Neural cell (in vitro differentiated cells): ENCODE data around the gene KIF27. TPM values are rescaled to one million over a fixed set of nuclear protein-coding genes. Genes with fewer than 3 reads are reported as not detected.
"Not testable (repeated sequence)": the region's sequence is repeated elsewhere in the genome, so short reads cannot be mapped to it uniquely, and the experiment has no call there.

Source experiments
- H2AFZ ChIP-seq: fragments of 200-600, 300-800 bp; sonication (generic), shearing (Covaris generic); 2 replicates; pipeline ENCODE4 v1.6.0; 2014; ENCODE audit warnings: low read depth, mild to moderate bottlenecking, antibody characterized with exemption, low read length, moderate library complexity
- H3F3A ChIP-seq: fragments of 200-600 bp; shearing (Covaris generic); 2 replicates; pipeline ENCODE4 v1.6.1; 2016; ENCODE audit warnings: mild to moderate bottlenecking, moderate library complexity, mixed read lengths, antibody characterized with exemption, low read length; ENCODE audit not compliant: insufficient read depth, poor library complexity, severe bottlenecking
- H3K27ac ChIP-seq: fragments of 200-600, 300-800 bp; sonication (generic), shearing (Covaris generic); 2 replicates; pipeline ENCODE4 v1.5.1; 2014; ENCODE audit warnings: mild to moderate bottlenecking, low read length, moderate library complexity
- H3K27me3 ChIP-seq: fragments of 300-800, 200-600 bp; sonication (generic), shearing (Covaris generic); 2 replicates; pipeline ENCODE4 v1.6.0; 2014; ENCODE audit warnings: mild to moderate bottlenecking, low read depth, low read length, moderate library complexity; ENCODE audit not compliant: insufficient read depth
- H3K36me3 ChIP-seq: fragments of 300-800, 200-600 bp; sonication (generic), shearing (Covaris generic); 2 replicates; pipeline ENCODE4 v1.5.1; 2014; ENCODE audit warnings: mild to moderate bottlenecking, antibody characterized with exemption, low read length, moderate library complexity; ENCODE audit not compliant: insufficient read depth
- H3K4me2 ChIP-seq: fragments of 300-800, 200-600 bp; sonication (generic), shearing (Covaris generic); 2 replicates; pipeline ENCODE4 v1.6.0; 2014; ENCODE audit warnings: mild to moderate bottlenecking, low read length
- H3K4me3 ChIP-seq: fragments of 300-800, 200-600 bp; sonication (generic), shearing (Covaris generic); 2 replicates; pipeline ENCODE4 v1.5.1; 2014; ENCODE audit warnings: mild to moderate bottlenecking, low read length, moderate library complexity
- H3K79me2 ChIP-seq: fragments of 200-600 bp; shearing (Covaris generic); replicated peaks from 2 replicates; pipeline ENCODE4 v1.6.0; 2014; ENCODE audit warnings: mild to moderate bottlenecking, low read length, moderate library complexity; ENCODE audit not compliant: insufficient read depth
- H3K9ac ChIP-seq: fragments of 300-800, 200-600 bp; sonication (generic), shearing (Covaris generic); 2 replicates; pipeline ENCODE4 v1.6.1; 2016; ENCODE audit warnings: mild to moderate bottlenecking, low read length, mixed read lengths
- H3K9me2 ChIP-seq: fragments of 200-600 bp; shearing (Covaris generic); 2 replicates; pipeline ENCODE4 v1.6.1; 2016; ENCODE audit warnings: mild to moderate bottlenecking, low read length, mixed read lengths; ENCODE audit not compliant: insufficient read depth
- H3K9me3 ChIP-seq: fragments of 200-600, 300-800 bp; sonication (generic), shearing (Covaris generic); 2 replicates; pipeline ENCODE4 v1.6.1; 2016; ENCODE audit warnings: mild to moderate bottlenecking, mixed run types, low read length, moderate library complexity, mixed read lengths
- H4K20me1 ChIP-seq: fragments of 200-600 bp; shearing (Covaris generic); 2 replicates; pipeline ENCODE4 v1.6.1; 2016; ENCODE audit warnings: mild to moderate bottlenecking, mixed run types; ENCODE audit not compliant: insufficient read depth
- POLR2AphosphoS5 ChIP-seq: IDR thresholded peaks from 2 replicates; pipeline ENCODE4 v1.6.1; 2012
- polyA plus RNA-seq: library from polyadenylated mRNA; depleted of rRNA; stranded (reverse); fragments of >200 nt; gene quantifications from 2 replicates; pipeline ENCODE4 v1.2.3, GENCODE V29; 2014
- TF ChIP-seq, protein P1 (sequence below): fragments of 450-650 bp; IDR thresholded peaks from 2 replicates; pipeline ENCODE4 v1.5.1; 2014; ENCODE audit warnings: antibody characterized with exemption, mild to moderate bottlenecking, moderate library complexity; ENCODE audit not compliant: poor library complexity, severe bottlenecking

The KIF27 gene
- polyA plus RNA-seq, 1 donor from 2014 or later = 7.1 TPM

GRCh38 chr9:83824986-83825623 is 96.1 kb downstream of the KIF27 start:
- H3K9me3 ChIP-seq, H3K27me3 ChIP-seq, H3K79me2 ChIP-seq, H3K27ac ChIP-seq, H3K4me3 ChIP-seq, H2AFZ ChIP-seq, H3K4me2 ChIP-seq, H3K9ac ChIP-seq, H3K9me2 ChIP-seq, H3F3A ChIP-seq, H3K36me3 ChIP-seq, H4K20me1 ChIP-seq: not testable (repeated sequence)

GRCh38 chr9:83817356-83818278 is 103.6 kb downstream of the KIF27 start, which contains the start of gene GKAP1:
GKAP1 (minus strand) TSS chr9:83817769; CDS start chr9:83806517, 11,252 bp downstream.
- peak within 1 kb of the TSS; percentile 65 for H3K4me3 ChIP-seq

GRCh38 chr9:83817011-83817355 is 104.2 kb downstream of the KIF27 start:
- not testable (repeated sequence) for H3K27ac ChIP-seq, H3K36me3 ChIP-seq, H3K27me3 ChIP-seq, H3K9me2 ChIP-seq, H3K9me3 ChIP-seq, H3F3A ChIP-seq, H2AFZ ChIP-seq, H3K79me2 ChIP-seq, H4K20me1 ChIP-seq
- Histone ChIP-seq H3K4me3 (peak overlapping the region; percentile 65), H3K4me2 (peak overlapping the region; percentile 28), H3K9ac (peak overlapping the region; percentile 63)

More at GRCh38 chr9:83817356-83818278, 103.6 kb downstream of the KIF27 start, which contains the start of gene GKAP1:
- H2AFZ ChIP-seq, H3K9me3 ChIP-seq, H3K79me2 ChIP-seq, H3K27ac ChIP-seq, H3K36me3 ChIP-seq, H3F3A ChIP-seq, H3K9me2 ChIP-seq, H4K20me1 ChIP-seq, H3K27me3 ChIP-seq: not testable (repeated sequence)
- peak; percentile 63 for TF ChIP-seq POLR2AphosphoS5
- TF ChIP-seq, protein P1, sequence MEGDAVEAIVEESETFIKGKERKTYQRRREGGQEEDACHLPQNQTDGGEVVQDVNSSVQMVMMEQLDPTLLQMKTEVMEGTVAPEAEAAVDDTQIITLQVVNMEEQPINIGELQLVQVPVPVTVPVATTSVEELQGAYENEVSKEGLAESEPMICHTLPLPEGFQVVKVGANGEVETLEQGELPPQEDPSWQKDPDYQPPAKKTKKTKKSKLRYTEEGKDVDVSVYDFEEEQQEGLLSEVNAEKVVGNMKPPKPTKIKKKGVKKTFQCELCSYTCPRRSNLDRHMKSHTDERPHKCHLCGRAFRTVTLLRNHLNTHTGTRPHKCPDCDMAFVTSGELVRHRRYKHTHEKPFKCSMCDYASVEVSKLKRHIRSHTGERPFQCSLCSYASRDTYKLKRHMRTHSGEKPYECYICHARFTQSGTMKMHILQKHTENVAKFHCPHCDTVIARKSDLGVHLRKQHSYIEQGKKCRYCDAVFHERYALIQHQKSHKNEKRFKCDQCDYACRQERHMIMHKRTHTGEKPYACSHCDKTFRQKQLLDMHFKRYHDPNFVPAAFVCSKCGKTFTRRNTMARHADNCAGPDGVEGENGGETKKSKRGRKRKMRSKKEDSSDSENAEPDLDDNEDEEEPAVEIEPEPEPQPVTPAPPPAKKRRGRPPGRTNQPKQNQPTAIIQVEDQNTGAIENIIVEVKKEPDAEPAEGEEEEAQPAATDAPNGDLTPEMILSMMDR = peak; percentile 23
- H3K9ac ChIP-seq = peak within 1 kb of the TSS; percentile 63
- peak within 1 kb of the TSS; percentile 28 for H3K4me2 ChIP-seq

DNA sequence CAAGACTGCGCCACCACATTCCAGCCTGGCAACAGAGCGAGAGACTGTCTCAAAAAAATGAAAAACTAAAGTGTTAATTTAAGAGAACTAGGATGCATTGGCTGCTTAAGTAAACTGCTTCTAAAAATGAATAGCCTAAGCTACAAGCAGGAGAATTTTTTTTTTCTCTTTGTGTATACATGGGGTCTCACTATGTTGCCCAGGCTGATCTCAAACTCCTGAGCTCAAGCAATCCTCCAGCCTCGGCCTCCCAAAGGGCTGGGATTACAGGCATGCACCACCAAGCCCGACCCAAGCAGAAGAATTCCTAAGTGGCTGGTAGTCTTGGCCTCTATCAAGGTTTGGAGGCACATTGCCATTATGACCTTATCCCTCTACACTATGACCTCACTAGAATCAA is 106.1 kb downstream of the KIF27 start:
- H3K4me2 ChIP-seq, H3K27me3 ChIP-seq: not testable (repeated sequence)

GRCh38 chr9:83809213-83809612 is 112.0 kb downstream of the KIF27 start:
- H4K20me1 ChIP-seq, H3F3A ChIP-seq, H3K9ac ChIP-seq, H3K27me3 ChIP-seq, H3K4me2 ChIP-seq, H2AFZ ChIP-seq, H3K36me3 ChIP-seq, H3K27ac ChIP-seq, H3K9me3 ChIP-seq, H3K4me3 ChIP-seq, H3K9me2 ChIP-seq, H3K79me2 ChIP-seq: not testable (repeated sequence)

More for the DNA sequence above, 106.1 kb downstream of the KIF27 start:
- not testable (repeated sequence) for H3K27ac ChIP-seq, H3F3A ChIP-seq, H4K20me1 ChIP-seq, H2AFZ ChIP-seq, H3K36me3 ChIP-seq, H3K9me3 ChIP-seq, H3K4me3 ChIP-seq, H3K79me2 ChIP-seq, H3K9ac ChIP-seq, H3K9me2 ChIP-seq

DNA sequence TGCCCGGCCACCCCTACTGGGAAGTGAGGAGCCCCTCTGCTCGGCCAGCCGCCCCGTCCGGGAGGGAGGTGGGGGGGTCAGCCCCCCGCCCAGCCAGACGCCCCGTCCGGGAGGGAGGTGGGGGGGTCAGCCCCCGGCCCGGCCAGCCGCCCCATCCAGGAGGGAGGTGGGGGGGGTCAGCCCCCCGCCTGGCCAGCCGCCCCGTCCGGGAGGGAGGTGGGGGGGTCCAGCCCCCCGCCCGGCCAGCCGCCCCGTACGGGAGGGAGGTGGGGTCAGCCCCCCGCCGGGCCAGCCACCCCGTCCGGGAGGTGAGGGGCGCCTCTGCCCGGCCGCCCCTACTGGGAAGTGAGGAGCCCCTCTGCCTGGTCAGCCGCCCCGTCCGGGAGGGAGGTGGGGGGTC is 116.8 kb downstream of the KIF27 start:
- H3K79me2 ChIP-seq, H3K4me2 ChIP-seq, H3K27me3 ChIP-seq, H3K9me2 ChIP-seq, H3K27ac ChIP-seq, H3K36me3 ChIP-seq, H4K20me1 ChIP-seq, H3K9ac ChIP-seq, H3K4me3 ChIP-seq, H3F3A ChIP-seq, H2AFZ ChIP-seq, H3K9me3 ChIP-seq: not testable (repeated sequence)

DNA sequence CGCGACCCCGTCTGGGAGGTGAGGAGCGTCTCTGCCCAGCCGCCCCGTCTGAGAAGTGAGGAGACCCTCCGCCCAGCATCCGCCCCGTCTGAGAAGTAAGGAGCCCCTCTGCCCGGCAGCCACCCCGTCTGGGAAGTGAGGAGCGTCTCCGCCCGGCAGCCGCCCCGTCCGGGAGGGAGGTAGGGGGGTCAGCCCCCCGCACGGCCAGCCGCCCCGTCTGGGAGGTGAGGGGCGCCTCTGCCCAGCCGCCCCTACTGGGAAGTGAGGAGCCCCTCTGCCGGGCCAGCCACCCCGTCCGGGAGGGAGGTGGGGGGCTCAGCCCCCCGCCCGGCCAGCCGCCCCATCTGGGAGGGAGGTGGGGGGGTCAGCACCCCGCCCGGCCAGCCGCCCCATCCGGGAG is 117.3 kb downstream of the KIF27 start:
- H3F3A ChIP-seq, H3K9ac ChIP-seq, H3K27ac ChIP-seq, H3K9me2 ChIP-seq, H3K79me2 ChIP-seq, H3K36me3 ChIP-seq, H4K20me1 ChIP-seq, H3K9me3 ChIP-seq, H2AFZ ChIP-seq, H3K27me3 ChIP-seq, H3K4me3 ChIP-seq, H3K4me2 ChIP-seq: not testable (repeated sequence)
